K562 (cell line): ENCODE data around the gene STK11.

Experiments used
- CEBPG ChIP-seq, 3 experiments: fragments of 200-800 bp in 1 of 3; sonication (Bioruptor generic) in 1 of 3; sonication (generic) in 1 of 3; formaldehyde crosslinking in 1 of 3; IDR thresholded peaks in 2 of 3; conservative IDR thresholded peaks in 1 of 3; 2 replicates each; pipeline versions ENCODE4 v1.6.1 to v1.8.0; 2016 to 2022; ENCODE audit warnings: missing compliant biosample characterization in 2 of 3, missing genetic modification characterization in 2 of 3, mild to moderate bottlenecking in 1 of 3, missing genetic modification reagents in 1 of 3
- CTCF ChIP-seq, 3 experiments: IDR thresholded peaks in 2 of 3; conservative IDR thresholded peaks in 1 of 3; 2 replicates each; pipeline ENCODE4 v1.5.1; 2011 to 2012; ENCODE audit warnings: low read length in 3 of 3, mild to moderate bottlenecking in 3 of 3, control low read depth in 2 of 3, improper control_type of control experiment in 1 of 3, inconsistent platforms in 1 of 3, low read depth in 1 of 3, mixed read lengths in 1 of 3, moderate library complexity in 1 of 3; ENCODE audit not compliant: insufficient read depth in 2 of 3
- HDAC2 ChIP-seq: fragments of 450-650 bp; IDR thresholded peaks from 2 replicates; pipeline ENCODE4 v1.6.1; 2016; ENCODE audit warnings: mild to moderate bottlenecking
- HMG20A ChIP-seq: fragments of 450-650 bp; formaldehyde crosslinking; conservative IDR thresholded peaks from 2 replicates; pipeline ENCODE4 v1.4.0; 2020; ENCODE audit warnings: mild to moderate bottlenecking, mixed read lengths
- MEIS2 ChIP-seq: fragments of 450-650 bp; IDR thresholded peaks from 2 replicates; pipeline ENCODE4 v1.6.1; 2014; ENCODE audit warnings: mild to moderate bottlenecking; ENCODE audit not compliant: partially characterized antibody
- REST ChIP-seq, 2 experiments: fragments of 450-650 bp; formaldehyde crosslinking in 1 of 2; IDR thresholded peaks; 2 replicates each; pipeline versions ENCODE4 v1.4.0 to v1.6.1; 2014 to 2020; ENCODE audit warnings: mild to moderate bottlenecking in 2 of 2, borderline replicate concordance in 1 of 2, low read depth in 1 of 2
- RNF2 ChIP-seq: sonication (generic); IDR thresholded peaks from 2 replicates; pipeline ENCODE4 v1.6.1; 2016
- SPI1 ChIP-seq: IDR thresholded peaks from 2 replicates; pipeline ENCODE4 v1.6.1; 2011; ENCODE audit warnings: low read depth, low read length, control low read depth, borderline replicate concordance
- TCFL5 ChIP-seq: fragments of 250-450 bp; sonication (Bioruptor Pico); conservative IDR thresholded peaks from 2 replicates; pipeline ENCODE4 v1.6.1; 2021; ENCODE audit warnings: mild to moderate bottlenecking, moderate library complexity, matching md5 sums
- ZNF3 ChIP-seq: fragments of 250-450 bp; sonication (Bioruptor Pico); IDR thresholded peaks from 2 replicates; pipeline ENCODE4 v1.5.0; 2021; ENCODE audit warnings: mild to moderate bottlenecking, moderate library complexity

GRCh38 chr19:1173159-1173844, 32.3 kb upstream of the STK11 start:
- TF ChIP-seq MEIS2 (no peak), CEBPG (CRISPR knock-in tag; IDR thresholded peaks at IDR 0.05) (no peak), CEBPG (tag; conservative IDR thresholded peaks at IDR 0.05 in 1 of 2, IDR thresholded peaks at IDR 0.05 in 1 of 2) (no peak), ZNF3 (CRISPR knock-in tag) (no peak), HMG20A (no peak), TCFL5 (CRISPR knock-in tag) (no peak), REST (IDR thresholded peaks at IDR 0.05; ENCODE audit: borderline replicate concordance) (no peak), REST (CRISPR knock-in tag; IDR thresholded peaks at IDR 0.05; ENCODE audit: low read depth) (no peak), RNF2 (no peak), HDAC2 (no peak), CTCF (IDR thresholded peaks at IDR 0.05 in 2 of 3, conservative IDR thresholded peaks at IDR 0.05 in 1 of 3; ENCODE audit: insufficient read depth in 2 of 3, low read depth in 1 of 3, low read length in 3 of 3) (no peak), SPI1 (no peak)
